Right renal pelvis (tissue), 4 donors: ENCODE results near the gene ARAF. TPM values are rescaled to one million over a fixed set of nuclear protein-coding genes. Genes with fewer than 3 reads are reported as not detected.
"Not testable (repeated sequence)": the region's sequence is repeated elsewhere in the genome, so short reads cannot be mapped to it uniquely, and the experiment has no call there.

Experiments used
- DNase-seq, 4 donors: peaks; one replicate each; pipeline ENCODE4 v3.0.0-alpha.2; 2013; ENCODE audit warnings: low read depth in 4 of 4, low spot score in 3 of 4, missing footprints in 1 of 4
- polyA plus RNA-seq, 4 donors: library from polyadenylated mRNA; unstranded; fragments of 120-200 nt; gene quantifications; one replicate each; pipeline ENCODE4 v1.2.1, GENCODE V29; 2013; ENCODE audit not compliant: insufficient read length in 4 of 4

Gene ARAF
- 10 to 100 TPM; 59.6 to 70.6 (median 65.2) TPM for polyA plus RNA-seq

DNA sequence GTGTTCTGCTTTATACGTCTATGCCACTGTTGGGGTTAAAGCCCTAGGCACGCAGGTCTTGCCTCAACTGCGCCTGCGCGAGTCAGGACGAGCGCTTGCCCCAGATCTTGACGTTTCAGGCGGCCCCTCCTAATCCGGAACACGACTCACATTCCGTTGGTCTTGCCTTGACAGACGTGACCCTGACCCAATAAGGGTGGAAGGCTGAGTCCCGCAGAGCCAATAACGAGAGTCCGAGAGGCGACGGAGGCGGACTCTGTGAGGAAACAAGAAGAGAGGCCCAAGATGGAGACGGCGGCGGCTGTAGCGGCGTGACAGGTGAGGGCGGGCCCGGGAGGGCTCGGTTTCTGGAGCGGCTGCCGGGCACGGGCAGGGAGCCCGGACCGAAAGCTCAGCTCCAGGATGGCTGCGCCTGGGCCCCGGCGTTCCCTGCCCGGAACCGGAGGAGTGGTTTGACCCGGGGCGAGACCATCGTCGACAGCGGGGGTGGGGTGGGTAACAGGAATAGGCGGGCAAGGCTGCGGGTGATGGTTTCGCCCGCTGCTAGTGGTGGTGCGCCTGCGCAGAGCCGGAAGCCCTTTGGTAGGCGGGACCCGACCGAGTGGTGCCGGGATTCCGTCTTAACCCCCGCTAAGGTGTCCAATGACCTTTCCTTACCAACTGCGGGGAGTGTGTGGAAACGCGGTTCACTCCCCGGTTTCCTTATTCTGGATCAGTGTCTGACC is at the start of gene ARAF:
ARAF (plus strand) TSS at position 272 of the 725 bp plus-strand sequence. CDS start 1,763 bp downstream, outside the sequence.
- peak; percentile 88 to 98 (median 97) for DNase-seq

DNA sequence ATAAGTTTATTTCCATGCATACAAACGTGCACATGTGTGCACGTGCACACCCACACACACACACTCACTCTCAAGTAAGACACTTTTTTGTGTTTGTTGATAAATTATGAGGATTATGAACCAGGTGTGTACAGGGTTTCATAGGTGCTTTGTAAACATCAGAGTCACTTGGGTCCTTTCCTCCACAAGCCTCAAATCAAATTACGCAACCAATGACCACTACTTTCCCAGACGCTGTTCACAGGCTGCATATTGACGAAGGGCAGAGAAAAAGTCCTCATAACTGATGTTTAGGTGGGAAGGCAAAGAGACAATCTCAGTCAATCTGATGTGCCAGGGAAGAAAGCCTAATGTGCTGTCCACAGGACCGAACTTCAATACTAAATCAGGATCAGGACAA is 48.6 kb upstream of the ARAF start:
- DNase-seq: not testable (repeated sequence)

DNA sequence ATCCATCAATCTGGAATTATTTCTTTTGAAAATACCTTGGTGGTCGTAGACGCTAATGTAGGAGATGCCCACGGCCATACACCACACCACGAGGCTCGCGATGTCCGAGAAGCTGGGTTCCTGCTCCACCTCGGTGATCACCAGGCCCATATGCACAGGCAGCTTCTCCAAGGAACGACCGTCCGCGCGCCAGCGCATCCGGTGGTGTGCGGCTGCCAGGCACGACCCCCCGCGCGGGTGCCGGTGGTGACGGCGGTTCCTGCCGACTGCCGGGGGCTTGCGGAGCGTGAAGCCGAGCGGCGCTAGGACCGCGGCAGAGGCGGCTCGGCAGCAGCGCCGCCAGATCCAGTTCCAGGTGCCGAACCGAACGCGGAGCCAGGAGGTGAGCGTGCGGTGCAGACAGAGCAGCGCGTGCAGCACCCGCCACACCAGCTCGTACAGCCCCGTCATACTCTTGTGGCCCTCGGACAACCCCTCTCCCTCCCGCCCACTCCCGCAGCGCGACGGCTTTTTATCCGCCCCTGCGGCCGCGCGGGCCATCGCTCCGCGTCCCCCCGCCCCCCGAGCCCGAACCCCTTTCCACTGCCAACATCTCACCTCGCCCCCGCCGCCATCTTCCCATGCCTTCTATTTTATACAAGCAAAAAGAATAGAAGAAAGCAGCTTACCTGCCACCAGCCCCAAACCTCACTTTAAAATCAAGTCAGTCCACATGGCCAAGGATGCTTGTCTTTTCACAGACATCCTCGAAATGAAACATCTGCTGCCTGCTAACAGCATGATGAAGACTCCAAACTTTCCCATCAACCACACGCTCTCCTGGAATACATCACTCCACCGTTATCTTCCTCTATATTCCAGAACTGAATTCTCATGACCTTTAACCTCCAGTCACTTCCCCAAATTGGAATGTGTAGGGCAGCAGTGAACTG is 47.7 kb upstream of the ARAF start:
- DNase-seq: not testable (repeated sequence)

DNA sequence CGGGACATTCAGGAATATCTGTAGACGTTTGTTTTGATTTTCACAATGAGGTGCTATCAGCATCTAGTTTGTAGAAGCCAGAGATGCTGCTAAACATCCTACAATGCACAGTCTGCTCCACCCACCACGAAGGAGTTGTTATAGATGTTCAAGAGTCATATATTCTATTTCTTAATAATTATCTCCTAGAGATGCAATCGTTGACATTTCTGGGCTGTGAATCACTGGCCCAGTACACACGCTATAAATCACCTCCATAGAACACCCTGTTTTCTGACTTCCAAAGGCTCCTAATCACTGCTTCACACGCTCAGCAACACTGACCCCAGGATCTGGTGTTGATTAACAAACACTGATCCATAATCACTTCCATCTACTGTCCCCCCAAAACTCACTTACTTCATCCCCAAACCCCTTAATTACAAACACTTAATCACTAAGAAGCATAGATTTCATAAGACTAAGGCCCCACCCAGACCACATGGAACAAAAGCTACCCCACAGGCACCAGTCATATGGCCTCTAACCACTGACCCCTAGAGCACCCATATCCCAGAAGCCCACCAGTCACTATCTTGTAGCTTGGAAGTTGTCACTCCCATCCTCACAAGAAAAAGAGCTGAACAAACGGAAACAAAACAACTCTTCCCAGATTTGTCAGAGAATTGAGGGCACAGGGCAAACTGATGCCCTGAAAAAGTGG is 46.3 kb upstream of the ARAF start:
- no peak for DNase-seq

DNA sequence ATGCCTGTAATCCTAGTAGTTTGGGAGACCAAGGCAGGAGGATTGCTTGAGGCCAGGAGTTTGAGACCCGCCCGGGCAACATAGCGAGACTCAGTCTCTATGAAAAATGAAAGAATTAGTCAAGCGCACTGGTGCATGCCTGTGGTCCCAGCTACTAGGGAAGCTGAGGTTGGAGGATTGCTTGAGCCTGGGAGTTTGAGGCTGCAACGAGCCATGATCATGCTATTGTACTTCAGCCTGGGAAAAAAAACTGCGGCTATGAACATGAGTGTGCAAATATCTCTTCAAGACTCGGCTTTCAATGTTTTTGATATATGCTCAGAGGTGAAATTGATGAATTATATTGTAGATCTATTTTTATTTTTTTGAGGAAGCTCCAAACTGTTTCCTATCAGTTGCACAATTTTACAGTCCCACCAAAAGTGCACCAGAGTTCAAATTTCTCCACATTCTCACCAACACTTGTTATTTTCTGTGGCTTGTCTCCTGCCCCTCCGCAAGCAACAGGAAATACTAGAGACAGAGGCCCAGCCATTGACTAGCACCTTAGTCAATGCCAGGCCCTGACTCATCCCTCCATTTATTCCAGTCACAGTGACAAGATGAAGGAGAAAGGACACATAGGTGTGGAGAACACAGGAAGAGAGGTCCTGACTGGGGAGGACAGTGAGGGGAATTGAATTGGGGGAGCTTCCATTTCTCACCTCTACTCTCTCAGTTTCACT is 44.9 kb upstream of the ARAF start:
- no peak for DNase-seq

DNA sequence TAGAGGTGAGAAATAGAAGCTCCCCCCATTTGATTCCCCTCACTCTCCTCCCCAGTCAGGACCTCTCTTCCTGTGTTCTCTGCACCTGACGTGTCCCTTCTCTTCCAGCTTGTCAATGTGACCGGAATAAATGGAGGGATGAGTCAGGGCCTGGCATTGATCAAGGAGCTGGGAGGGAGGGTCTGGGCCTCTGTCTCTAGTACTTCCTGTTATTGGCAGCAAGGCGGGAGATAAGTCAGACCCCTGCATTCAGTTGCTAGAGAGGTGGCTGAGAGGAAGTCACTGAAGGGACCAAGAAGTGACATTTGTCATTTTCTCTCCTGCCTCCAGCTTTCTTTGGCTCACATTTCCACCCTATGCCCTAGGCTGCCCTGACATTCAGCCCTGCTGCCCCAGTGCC is 42.9 kb upstream of the ARAF start:
- DNase-seq: no peak

DNA sequence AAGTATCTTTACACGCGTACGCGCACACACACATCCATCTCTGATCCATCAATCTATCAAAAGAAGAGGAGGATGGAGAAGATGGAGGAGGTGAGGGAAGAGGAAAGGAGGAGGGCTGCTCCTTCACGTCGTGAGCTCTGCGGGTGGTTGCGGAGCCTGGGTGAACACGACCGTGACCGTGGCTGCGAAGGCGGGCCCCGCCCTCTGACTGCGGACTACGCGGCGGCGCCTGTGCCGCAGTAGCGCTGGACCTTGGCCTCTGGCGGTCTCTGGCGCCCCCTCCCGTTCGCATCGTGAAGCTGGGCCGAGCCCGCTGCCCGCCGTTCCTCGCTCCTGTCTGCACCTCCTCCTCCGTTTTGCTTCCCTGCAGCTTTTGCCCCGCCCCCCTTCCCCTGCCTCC is 37.7 kb upstream of the ARAF start:
- DNase-seq: peak in 2 of 4 donors; percentile 58 to 64

DNA sequence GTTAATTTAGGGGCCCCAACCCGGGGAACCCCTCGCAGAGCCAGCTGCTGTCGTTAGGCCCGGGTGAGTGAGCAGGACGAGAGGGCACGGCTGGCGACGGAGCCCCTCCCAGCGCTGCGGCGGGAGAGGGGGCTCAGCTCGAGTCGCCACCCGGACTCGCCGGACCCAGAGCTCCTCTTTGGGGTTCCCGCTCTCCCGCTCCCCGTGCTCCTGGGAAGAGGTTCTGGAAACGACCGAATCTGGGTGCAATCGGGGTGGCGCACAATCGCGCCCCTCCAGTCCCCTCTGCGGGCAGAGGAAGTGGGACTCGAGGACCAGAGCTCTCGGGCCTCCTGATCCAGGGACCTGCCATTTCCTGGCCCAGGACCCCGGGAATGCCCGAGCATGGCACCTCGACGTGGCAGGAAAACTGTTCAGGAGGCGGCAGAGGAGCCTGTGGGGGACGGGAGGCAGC is 37.3 kb upstream of the ARAF start:
- no peak for DNase-seq

DNA sequence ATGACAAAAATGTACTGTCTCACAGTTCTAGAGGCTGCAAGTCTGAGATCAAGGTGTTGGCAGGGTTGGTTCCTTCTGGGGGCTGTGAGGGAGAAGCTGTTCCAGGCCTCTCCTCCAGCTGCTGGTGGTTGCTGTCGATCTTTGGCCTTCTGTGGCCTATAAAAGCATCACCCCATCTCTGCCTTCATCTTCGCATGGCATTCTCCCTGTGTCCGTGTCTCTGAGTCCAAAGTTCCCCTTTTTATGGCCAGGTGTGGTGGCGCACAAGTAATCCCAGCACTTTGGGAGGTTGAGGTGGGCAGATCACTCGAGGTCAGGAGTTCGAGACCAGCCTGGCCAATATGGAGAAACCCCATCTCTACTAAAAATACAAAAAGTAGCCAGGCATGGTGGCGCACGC is 31.5 kb upstream of the ARAF start:
- no peak for DNase-seq

DNA sequence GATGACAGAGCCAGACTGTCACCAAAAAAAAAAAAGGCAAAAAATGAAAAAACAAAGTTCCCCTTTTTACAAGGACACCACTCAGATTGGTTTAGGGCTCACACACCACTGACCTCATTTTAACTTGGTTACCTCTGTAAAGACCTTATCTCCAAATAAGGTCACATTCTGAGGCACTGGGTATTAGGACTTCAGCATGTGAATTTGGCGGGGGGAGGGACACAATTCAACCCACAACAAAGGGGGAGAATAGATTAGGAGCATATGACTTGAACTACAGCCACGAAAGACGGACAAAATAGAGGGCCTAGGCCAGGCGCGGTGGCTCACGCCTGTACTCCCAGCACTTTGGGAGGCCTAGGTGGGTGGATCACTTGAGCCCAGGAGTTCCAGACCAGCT is 31.0 kb upstream of the ARAF start:
- no peak for DNase-seq

DNA sequence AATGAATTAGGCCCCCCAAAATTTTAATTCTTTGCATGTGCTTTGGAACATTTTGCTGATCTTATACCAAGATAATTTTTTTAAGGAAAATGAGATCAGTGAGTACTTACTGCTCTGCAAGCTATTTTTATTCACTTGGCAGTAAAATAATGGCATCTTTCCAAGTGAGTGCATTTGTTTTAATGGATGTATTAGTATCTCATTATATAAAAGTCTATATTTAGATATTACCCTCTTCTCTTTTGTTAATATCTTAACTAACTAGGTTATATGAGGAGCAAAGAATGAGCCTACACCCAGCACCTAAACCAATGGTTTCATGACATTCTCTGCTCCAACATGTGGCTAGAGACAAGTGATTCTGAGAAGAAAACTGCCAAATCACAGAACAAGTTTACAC is 21.1 kb upstream of the ARAF start:
- DNase-seq: no peak

DNA sequence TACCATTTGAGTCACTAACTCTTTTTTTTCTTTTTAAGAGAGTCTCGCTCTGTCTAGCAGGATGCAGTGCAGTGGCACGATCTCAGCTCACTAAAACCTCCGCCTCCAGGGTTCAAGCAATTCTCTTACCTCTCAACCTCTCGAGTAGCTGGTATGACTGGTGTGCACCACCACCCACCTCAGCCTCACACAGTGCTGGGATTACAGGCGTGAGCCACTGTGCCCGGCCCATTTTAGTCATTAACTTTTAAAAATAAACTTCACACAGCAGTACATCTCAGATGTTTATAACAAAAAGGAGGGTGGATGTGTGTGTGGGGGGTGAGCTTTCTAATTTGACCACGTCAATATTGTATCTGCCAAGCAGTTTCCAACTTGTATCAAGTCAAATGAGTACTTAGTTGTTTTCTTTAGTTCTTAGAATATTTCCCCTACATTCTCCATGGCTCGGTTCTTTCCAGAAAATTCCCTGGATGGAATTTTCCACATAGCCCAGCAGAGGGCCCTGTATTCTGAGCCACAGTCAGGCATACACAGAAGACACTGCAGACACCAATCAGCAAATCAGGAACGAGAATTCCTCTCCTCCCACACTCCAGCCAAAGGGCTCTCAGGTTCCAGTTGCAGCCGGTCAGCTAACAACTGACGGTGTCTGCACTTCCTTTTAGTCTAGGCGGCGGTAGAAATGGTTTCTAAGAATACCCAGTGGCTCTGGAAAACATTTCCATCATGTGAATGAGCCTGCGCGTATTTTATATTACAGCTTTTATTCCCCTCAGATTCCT is 20.1 kb upstream of the ARAF start:
- peak in 3 of 4 donors; percentile 60 to 85 (median 81) for DNase-seq

DNA sequence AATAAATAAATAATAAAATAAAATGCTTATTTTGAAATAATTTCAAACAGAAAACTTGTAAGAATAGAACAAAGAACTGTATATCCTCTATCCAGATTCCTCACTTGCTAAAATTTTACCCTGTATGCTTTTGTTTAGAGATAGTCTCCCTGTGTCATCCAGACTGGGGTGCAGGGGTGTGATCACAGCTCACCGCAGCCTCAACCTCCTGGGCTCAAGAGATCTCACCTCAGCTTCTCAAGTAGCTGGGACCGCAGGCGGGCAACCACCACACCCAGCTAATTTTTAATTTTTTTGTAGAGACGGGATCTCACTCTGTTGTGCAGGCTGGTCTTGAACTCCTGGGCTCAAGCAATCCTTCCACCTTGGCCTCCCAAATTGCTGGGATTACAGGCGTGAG is 17.5 kb upstream of the ARAF start:
- DNase-seq: no peak

DNA sequence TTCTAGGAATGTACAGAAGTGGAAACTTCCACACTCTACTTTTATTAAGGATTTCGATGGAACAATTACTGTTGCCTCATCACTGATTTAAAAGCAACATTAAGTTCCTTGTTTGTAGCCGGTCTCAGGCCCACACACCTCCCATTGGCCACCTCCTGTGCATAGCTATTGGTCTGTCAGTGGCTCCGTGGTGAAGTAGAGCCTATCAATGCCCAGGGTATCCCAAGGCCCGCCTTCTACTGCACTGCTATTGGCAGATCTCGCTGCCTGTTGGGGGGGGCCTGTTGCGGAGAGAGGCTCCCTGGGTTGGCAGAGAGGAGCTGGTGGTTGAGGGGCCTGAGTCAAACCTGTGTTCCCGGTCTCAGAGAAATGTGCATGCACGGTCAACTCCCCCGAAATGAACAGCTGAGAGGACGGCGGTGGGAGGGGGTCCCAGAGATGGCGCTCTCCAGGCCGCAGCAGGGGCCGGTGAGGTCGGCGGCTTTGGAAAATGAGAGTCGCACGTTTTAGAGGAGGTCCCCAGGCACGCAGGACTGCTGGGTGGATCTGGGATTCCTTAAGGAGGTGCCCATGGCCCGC is 4.9 kb upstream of the ARAF start:
- DNase-seq: peak; percentile 62 to 80 (median 72)

DNA sequence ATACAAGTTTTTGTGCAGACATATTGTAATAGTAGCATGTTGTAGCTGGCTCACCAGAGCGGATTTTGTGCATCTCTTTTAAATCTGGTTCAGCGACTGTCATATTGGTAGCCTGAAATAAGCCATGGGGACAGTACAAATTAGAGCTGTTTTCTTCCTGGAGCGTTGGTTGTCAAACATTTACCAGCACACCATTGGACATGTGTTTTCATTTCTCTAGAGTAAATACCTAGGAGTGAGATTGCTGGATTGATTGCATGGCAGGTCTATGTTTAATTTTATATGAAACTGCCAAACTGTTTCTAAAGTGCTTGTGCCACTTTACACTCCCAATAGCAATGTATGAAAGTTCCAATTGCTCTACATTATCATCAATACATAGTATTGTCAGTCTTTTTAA is 2.6 kb upstream of the ARAF start:
- DNase-seq: no peak

DNA sequence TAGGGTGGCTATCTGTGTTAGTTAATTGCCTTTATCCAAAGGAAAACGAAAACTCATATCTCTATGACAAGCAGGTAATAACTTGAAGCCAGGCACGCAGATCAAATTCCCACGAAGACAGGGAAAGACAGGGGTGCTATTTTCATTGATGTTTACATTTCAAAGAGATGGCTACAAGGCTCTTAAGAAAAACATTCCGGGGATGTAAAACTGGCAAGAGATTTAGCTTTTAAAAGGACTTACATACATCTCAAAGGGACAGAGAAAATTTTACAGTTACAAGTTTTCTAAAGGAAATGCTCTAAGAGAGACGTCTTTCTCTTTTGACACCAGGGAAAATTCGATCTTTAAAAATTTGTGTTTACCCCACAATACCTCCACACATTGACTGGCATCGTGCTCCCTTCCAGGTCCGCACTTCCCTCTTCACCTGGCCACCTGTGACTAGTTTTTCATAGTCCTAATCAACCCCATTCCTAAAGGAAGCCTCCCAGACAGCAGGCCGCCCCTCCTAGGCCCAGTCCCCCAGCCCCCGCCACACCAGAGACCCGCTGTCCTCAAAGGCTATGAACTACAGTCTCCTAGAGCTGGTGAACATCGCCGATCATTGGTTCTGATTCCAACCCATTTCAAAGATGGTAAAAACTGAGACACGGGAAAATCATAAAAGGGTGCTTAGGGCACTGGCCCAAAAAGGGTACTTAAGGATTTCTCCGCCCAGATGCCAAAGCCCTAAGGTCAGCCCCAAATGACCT is 649 bp upstream of the ARAF start:
- no peak for DNase-seq

DNA sequence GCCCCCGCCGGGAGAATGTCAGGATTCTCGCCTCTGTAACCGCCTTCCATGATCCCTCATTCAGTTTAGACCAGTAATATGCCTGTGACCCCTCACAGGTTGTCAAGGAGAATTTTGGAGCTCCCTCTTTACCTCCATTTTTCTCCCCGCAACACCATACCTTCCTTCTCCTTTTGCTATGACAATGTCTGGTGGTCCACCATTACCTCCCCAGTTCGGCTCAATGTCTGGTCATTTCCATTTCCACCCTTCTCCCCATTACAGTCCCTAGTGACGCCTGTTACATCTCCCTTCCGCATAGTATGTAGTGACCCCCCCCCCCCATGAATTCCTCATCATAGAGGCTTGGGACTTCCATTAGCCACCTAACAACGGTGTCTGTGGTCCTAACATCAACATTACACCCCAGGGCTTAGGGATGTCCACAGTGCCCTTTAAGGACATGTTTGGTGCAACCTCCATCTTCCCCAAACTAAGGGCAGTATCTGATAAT is 700 bp downstream of the ARAF start:
- DNase-seq: no peak

DNA sequence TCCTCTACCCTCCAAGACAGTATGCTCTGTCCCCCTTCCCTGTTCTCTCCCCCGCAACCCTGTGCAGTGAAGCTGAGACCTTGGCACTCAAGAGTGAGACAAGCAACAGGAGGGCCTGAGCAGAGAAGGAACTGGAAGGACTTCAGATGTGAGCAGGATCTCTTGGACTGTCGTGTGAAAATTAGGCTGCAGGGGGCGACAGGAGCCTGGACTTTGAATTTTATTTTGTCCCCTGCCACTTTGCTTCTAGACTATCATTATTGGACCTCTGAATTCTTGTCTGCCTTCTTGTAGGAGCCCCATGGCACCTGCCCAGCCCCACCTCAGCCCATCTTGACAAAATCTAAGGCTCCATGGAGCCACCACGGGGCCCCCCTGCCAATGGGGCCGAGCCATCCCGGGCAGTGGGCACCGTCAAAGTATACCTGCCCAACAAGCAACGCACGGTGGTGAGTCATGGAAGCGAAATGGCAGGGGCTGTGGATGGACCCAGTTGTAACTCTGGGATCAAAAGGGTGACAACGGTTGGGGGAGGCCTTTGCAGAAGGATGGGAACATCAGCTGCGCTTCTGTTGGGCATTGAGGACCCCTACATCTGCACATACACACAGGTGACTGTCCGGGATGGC is 1.7 kb downstream of the ARAF start:
- no peak for DNase-seq
